Measurements from ENCODE around the gene CCDC149.

CCDC149 gene

DNA sequence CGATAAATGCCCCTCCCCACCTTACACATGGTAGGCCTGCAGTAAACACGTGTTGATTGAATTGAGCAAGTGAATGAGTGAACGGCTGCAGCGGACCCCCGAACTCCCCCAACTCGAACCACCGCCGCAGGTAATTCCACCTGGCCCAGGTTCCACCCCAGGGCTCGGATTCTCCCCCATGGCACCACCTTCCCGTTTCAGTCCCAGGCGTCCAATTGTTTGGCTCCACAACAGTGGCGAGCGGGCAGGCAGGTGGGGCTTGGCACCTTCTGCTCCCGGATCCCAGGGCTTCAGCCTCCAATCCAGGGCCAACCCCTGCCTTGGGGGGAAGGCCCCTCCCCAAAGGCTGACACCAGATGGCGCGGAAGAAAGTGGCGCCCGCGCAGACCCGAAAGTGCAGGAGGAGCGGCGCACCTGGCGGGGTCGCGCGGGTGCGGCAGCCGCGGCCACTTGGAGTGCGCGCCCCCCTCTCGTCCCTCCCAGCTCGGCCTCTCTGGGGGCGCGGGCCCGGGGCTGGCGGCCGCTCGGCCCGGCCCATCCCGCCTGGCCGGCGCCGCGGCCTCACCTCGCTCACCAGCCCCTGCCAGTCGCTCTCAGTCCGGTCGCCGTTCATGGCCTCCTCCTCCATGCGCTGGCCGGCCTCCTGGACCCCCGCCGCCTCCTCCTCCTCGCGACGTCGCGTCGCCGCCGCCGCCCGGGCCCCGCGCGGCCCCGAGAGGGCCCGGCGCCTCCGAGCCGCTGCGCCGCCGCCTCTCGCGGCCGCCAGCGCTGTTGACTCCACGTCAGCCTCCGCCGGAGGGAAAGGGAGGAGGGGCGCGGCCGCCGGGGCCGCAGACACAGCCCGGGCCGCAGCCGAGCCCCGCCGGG, at the start of gene CCDC149:
TSS of gene CCDC149 (minus strand) at position 791 of the 867 bp plus-strand sequence. CDS start at position 613, 178 bp downstream.
- no peak for DNase-seq (ENCODE audit: low read depth)

DNA sequence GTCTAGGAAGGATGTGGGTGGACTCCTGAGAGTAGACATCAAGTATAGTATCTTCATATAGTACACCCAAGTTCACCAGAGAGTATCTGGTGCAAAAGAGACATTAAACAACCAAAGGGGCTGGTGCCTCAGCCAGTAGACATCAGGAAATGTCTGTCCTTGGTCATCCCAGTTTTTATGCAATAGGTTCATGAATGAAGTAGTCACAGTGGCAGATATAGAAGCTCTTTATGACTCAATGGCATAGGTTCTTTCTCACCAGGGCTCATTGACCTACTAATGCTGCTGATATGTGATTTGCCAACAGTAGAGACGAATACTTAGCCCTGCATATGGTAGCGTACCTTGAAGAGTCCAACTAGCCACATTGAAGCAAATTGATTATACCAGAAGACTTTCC, 45.0 kb upstream of the CCDC149 start:
- no peak for DNase-seq (ENCODE audit: low read depth)

DNA sequence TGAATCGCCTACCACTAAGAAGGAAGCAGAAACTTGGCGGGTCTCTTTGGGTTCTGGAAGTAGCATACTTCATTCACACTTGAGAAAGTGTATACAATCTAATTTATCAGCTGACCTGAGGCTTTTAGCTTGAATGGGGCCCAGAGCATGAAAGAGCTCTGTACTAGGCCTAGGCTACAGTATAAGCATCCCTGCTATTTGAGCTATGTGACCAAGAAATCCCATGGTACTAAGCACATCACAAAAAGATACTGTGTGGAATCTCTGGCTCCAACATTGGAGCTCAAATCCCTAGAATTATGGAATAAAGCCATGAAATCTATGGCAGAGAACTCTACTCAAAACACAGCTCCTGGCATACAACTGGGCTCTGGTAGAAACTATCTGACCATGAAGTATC, 43.9 kb upstream of the CCDC149 start:
- no peak for DNase-seq (ENCODE audit: low read depth)

DNA sequence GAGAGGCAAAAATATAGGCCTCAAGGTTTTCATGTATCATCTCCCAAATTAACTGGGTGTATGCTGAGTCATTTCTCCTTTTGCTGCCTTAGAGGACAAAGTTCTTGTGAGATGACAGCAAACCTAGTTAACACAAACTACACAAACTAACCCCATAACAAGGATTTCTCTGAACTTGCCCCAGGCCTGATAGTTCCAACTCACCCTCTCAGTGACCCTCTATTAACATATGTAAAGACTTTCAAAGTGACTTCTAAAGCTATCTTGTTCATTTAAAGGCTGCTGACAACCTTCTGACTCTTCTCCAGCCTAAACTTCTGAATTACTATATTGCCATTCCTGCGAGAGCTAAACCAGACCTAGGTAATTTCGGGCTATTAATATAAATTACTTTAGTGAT, 43.2 kb upstream of the CCDC149 start:
- DNase-seq (ENCODE audit: low read depth): no peak

DNA sequence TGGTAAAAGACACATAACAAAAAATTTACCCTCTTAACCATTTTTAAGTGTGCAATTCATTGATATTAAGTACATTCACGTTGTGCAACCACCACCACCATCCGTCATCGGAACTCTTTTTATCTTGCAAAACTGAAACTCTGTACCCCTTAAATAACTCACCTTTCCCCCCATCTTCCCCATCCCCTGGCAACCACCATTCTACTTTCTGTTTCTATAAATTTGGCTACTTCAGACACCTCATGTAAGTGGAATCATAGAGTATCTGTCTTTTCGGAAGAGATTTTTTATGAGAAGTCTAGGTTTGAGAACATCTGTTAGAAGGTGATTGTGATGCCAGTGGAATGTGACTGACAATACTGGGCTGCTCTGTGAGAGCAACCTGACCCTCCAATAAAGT, 39.8 kb upstream of the CCDC149 start:
- no peak for DNase-seq (ENCODE audit: low read depth)

DNA sequence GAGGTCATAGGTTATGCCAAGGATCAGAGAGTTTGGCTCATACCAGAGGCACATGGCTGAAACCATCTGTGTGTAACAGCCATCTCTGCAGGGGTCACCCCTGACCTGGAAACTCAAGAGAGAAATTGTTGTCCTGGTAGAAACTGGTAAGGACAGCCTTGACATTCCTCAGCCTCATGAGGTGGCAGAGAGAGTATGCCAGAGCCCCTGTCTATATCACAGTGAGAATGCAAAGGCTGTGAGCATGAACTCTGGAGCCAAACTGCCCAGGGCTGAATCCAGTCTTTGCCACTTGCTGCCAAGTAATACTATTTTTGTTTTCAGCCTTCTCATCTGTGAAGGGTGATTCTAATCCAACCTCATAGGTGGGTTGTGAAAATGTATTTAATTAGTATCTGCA, 37.1 kb upstream of the CCDC149 start:
- DNase-seq (ENCODE audit: low read depth): no peak

DNA sequence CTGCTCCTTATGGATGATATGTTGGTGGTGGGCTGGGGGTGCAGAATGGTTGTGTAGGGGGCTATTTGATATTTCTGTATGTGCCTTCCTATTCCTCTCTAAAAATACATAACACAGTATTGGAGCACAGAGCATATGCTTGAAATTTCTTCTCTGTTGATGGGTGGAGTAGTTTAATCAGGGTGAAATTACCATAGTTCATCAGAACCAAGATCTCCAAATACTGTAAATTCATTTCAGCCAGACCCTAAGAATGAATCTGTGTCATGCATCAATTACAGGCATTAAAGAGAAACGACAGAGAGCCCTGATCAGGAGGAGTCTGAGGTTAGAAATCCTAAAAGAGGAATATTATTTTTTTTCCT, 25.1 kb upstream of the CCDC149 start:
- DNase-seq (ENCODE audit: low read depth): no peak

DNA sequence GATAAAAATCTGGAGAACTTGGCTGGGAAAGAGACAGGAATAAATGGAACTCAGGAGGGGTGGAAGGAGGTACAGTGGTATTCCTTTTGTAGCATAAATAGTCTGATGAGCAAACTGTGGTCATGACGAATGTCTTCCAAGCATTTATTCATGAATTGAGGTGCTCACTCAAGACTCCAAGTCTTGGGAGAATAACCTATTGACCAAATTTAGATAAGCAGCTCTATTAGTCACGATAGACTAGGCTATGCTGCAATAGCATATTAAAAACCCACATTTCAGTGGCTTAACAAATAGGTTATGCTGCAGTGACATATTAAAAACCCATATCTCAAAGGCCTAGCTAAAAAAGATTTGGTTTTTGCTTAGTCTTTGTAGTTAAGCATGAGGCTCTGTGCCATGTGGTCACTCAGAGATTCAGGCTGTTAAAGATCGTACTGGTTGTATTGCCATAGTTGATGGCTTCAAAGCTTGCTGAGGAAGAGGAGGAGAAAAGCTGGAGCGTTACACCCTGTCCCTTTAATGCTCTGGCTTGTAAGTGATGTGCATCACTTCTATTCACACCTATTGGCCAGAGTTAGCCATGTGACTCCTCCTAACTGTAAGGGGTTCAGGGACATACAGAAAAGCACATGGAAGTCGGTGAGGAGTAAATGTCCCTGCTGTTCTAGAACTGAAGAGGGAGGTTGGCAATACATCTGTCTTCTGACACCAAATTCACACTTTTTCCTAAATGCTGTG, 24.5 kb upstream of the CCDC149 start:
- DNase-seq (ENCODE audit: low read depth): no peak

DNA sequence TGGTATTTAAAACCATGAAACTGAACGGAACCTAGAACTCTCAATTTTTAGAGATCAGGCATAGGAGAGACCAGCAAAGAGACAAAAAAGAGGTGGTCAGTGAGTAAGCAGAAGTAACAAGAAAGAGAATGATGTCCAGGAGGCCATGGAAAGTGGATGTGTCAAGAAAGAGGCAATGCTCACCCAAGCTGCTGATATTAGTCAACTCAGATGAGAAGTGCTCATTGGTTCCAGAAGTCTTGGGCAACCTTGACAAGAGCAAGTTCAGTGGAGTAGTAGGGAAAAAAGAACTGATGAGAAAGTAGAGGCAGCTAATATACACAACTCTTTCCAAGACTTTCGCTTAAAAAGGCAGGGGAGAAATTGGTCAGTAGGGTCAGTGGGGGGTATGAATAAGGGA, 23.0 kb upstream of the CCDC149 start:
- no peak for DNase-seq (ENCODE audit: low read depth)

DNA sequence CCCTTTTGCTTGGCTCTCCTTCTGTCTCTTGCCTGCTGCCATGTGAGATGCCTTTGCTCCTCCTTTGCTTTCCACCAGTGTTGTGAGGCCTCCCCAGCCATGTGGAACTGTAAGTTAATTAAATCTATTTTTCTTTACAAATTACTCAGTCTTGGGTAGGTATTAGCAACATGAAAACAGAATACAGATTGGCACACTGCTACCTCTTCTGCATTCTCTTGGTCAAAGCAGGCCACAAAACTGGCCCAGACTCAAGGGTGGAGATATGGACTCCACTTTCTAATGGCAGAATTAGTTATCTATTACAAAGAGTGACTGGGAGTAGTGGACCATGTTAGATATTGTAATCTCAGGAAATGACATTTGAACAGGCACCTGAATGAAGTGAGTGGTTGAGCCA, 21.5 kb upstream of the CCDC149 start:
- no peak for DNase-seq (ENCODE audit: low read depth)

DNA sequence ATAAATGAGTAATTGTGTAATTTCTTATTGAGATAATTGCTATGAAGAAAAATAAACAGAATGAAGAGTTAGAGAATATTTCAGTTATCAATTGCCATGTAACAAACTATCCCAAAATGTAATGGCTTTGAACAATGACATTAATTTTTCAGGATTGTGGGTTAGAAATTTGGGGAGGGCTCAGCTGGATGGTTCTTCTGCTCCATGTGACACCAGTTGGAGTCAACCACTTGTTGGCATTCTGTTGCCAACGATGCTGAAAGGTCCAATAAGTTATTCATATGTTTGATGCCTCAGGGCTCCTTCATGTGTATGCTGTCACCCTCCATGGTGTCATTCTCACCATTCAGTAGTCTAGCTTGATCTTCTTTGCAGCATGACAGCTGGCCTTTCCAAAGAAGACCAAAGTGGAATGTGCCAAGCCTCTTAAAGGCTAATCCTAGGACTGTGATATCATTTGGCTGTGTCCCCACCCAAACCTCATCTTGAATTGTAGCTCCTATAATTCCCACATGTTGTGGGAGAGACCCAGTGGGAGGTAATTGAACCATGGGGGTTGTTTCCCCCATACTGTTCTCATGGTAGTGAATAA, 20.9 kb upstream of the CCDC149 start:
- DNase-seq (ENCODE audit: low read depth): no peak

DNA sequence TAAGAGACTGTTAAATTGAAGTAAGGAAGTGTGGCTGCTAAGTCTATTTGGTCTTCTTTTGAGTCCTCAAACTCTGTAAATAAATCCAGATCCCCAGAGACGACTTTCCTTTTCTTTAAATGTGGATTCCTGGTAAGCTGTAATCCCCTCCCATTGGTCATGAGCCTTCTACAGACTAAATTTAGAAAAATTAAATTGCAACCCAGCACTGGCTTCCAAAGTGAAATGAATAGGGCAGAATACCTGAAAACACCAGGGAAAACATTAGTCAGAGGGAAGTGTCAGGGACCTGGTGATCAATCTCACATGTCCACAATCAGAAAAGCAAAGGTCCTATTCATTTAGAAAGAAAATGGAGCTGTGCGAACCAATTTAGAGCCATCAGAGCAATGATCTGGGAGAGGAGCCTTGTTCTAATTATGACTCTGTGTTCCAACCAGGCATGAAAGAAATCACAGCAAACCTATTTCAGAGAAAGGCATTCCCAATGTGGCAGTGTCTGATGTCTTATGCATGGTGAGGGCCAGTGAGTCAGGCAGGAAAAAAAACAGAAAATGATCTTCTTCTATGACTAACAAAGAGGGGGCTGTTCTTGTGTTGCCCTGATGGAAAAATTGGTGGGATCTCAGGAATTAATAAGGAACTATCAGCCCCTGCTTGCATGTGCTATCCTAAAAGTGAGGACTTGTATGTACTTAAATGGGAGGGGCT, 19.8 kb upstream of the CCDC149 start:
- DNase-seq (ENCODE audit: low read depth): no peak

DNA sequence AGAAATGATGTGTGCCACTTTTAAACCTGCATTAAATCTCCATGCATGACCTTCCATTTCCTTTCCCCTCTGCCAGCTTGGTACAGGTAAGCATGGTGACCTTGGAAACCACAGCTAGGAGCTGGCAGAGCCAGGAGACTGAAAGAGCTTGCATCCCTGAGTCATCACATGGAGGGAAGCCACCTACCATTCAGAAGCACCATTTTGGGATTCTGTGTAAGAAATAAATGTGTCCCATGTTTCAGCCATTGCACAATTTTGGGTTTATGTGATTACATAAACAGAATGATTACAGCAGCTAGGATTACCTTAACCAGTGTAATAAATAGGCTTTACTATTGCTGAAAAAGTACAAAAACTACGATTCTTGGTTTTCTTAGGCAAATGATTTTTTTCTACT, 17.3 kb upstream of the CCDC149 start:
- DNase-seq (ENCODE audit: low read depth): no peak

DNA sequence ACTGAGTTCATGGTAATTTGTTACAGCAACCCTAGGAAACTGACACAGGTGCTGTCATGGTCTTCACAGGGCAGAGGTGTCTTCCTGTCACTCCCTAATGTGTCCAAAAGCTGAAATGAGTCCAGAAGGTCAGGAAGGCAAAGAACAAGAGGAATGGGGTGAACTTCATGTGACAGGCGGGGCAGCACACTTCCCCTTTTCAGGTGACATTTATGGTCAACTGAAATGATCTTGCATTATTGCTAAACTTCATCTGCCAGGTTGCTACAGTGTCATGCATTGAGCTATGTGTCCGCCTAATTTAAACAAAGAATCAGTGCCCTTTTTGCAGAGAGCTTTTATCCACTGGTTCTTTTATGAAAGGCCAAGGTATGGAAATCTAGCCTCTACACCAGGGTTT, 15.9 kb upstream of the CCDC149 start:
- no peak for DNase-seq (ENCODE audit: low read depth)

DNA sequence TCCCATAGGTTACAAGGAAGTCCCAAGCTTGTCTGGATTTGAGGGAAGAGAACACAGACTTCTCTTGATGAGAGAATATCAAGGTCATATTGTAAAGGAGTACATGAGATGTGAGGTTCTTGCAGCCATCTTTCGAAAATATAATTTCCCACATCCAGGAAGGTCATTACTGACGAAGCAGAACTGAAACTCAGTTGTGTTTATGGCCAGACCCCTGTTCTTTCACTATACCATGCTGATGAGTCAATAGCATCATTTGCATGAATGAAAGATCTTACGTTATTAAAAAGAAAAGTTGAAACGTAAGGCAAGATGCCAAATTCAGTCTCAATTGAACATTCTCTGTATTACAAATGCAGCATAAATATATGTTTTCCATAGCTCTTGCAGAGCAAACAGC, 14.2 kb upstream of the CCDC149 start:
- DNase-seq (ENCODE audit: low read depth): no peak

DNA sequence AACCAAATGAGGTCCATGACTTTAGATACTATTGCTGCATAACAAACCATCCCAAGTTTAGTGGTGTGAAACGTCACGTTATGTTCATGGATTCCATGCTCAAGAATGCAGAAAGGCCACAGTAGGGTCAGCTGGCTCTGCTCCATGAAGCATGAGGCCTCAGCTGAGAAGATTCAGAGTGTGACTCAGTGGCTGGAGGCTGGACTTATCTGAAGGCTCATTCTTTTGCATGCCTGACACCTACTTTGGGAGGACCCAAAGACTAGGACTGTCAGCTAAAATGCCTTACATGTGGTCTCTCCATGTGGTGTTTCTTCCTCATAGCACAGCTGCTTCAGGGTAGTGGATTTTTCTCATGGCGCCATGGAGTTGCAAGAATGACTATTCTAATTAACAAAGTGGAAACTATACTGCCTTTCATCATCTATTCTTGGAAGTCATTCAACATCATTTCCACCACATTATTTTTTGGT, 11.5 kb upstream of the CCDC149 start:
- no peak for DNase-seq (ENCODE audit: low read depth)

DNA sequence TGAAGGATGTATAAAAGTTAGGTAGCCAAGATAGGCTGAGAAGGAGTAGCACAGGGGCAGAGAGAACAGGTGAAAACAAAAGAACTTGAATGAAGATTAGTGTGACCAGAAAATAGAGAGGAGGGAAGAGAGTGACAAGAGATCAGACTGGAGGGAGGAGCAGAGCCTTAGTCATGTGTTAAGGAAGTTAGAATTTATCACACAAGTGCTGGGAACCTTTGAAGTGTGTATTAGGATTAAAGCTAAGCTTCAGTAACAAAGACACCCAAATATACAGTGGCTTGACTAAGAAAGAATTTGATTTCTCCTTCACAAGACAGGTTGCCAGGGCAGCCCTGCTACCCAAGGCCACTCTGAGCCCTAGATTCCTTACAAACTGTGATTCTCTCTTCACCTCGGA, 10.7 kb upstream of the CCDC149 start:
- no peak for DNase-seq (ENCODE audit: low read depth)

DNA sequence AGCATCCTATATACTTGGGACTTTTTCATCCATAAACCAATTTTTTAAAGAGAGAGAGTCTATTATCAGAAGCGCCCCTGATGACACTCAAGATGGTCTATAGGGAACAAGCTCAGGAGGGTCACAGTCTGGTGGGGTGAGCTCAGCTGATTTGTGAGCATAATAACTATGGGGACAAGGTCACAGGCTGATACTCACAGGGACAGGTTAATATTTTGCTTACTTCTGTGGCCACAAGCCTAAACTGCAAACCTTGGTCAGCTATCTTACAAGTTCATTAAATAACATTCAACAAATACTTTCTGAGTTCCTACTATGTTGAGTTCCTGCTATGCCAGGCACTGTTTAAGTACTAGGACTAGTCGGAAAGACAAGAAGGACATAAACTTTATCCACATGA, 10.2 kb upstream of the CCDC149 start:
- no peak for DNase-seq (ENCODE audit: low read depth)

DNA sequence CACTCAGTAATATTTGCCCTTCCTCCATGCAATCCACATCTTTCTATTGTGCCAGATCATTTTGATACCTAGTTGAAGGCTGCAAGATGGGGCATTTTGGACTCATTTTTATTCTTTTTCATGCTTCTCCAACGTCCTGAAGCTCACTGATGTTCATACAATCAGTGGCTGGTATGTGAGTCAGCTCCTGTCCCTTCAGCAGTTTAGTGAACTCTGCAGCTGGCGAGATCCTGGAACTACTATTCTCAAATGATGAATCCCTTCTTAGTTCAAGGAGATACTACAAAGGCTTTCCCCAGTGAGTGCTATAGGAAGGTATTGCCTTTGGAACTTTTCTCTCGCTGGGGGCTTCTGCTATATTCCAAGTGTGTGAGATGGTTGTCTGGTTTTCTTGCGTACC, 9.6 kb upstream of the CCDC149 start:
- DNase-seq (ENCODE audit: low read depth): no peak

DNA sequence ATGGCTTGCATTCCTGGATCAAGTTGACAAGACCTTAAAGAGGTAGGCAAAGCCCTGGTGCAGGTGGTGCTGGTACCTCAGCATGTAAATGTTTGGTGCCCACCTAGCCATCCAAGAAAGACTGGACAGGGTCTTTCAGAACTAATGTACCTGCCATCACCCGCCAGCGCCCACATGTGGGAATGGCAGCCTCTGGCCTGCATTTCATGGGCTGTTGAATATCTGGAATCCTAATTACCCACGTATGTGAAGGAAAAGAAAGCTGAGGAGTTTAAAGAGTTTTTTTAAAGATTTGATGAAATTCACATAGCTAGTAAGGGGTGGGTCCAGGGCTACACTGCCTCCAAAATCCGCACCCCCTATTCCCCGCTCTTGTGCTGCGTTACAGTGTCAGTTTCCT, 8.6 kb upstream of the CCDC149 start:
- no peak for DNase-seq (ENCODE audit: low read depth)

DNA sequence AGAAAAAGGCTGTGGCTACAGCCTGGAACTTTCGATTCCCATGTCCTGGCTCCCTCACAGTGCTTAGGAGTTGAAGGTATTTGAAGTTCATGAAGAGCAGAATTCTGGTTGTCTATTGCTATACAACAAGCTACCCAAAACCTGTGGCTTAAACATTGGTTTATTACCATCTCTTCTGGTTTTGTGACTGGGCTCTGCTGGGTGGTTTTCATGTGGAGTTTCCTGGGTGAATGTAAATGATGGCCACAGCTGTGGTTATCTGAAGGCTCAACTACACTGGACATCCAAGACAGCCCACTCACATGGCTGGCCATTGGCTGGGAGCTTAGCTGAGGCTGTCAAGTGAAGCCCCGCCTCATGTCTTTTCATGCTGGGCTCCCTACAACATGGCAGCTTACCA, 7.2 kb upstream of the CCDC149 start:
- no peak for DNase-seq (ENCODE audit: low read depth)

DNA sequence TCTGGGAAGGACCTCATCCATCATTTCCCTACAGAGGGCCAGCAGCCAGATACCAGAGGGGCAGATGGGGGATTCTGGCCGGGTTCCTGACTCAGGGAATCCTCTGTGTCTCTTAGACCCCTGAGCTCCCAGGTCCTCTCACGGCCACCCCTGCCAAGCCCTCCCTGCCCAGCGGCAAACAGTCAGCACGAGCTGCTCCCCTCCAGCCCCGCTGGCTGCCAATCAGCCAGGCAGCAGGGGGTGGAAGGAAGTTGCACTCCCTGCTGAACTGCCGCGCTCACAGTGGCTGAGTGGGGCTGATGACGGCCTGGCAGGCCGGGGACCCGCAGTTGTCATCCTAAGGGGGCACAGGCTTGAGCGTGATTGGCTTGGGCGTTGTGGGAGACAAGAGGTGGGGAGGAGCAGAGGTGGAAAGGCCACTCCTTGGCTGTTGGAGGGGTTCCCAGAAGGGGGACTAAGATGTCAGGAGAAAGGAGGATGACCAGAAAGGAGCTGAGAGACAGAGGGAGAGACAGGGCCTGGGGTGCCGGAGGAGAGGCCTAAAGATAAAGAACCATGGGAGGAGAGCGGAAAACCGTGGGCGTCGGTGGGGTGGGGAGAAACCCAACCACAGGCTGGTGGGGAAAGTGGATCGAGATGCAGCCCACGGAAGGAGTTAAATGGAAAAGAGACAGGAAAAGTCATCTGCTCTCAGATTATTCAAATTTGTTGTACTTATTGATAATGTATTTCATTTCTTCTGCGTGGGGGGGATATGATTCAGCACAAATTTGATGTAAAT, 4.4 kb upstream of the CCDC149 start:
- DNase-seq (ENCODE audit: low read depth): no peak

Measured in stimulated activated CD8-positive, alpha-beta memory T cell treated with anti-CD3 and anti-CD28 coated beads, Interleukin-12 subunit alpha, Interleukin-12 subunit beta, amount 100 ng/mL, for 4 hours (primary cell).